Measurements from ENCODE around the gene GPRC5D. TPM values are rescaled to one million over a fixed set of nuclear protein-coding genes. Genes with fewer than 3 reads are reported as not detected.
A peak's percentile ranks its signal among the peaks of the same experiment; 100 is the strongest.

Gene GPRC5D
- total and polyA plus RNA-seq, 2 experiments from 2014 or later: 0.35 TPM; not detected in 1

DNA sequence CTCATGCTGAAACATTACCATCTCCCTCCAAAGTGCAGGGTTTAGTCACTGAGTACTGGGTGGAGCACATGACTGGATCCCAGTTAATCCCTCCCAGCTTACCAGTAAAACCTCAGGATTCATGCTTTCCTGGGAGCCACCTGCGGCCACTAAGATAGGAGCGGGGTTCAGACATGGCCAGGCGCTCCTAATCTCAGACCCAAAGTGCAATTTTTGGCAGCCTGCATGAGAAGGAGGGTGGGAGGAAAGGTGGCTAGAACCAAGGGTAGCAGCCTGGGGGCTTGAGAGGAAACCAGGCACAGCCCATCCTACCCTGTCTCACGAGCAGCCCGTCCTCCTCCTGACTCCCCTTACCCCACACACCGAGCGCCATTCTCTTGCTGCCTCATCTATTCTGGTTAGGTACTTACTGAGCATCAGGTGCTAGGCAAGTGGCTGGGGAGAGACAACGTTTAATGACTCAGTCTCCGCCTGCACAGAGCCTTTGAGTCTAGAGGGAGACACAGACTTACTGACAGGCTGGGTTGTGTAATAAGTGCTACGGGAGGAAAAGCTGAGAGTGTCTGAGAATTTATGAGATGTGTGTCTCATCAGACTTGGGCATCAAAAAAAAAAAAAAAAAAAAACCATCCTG lies 50.7 kb downstream of the GPRC5D start:
- Histone ChIP-seq H3K4me1 (ENCODE audit: low read depth) (no peaks in the 10 kb centered on the region), H3K27me3 (peaks cover 3% of the 10 kb centered on the region), H3K27ac (no peak overlapping the region), H3K36me3 (no peaks in the 10 kb centered on the region), H3K9me3 (ENCODE audit: low read depth) (no peaks in the 10 kb centered on the region), H3K4me3 (no peak overlapping the region)
- DNase-seq (ENCODE audit: low read depth in 1 of 2, low spot score in 1 of 2): peak in 1 of 2 donors; percentile 91
- TF ChIP-seq, protein P1, sequence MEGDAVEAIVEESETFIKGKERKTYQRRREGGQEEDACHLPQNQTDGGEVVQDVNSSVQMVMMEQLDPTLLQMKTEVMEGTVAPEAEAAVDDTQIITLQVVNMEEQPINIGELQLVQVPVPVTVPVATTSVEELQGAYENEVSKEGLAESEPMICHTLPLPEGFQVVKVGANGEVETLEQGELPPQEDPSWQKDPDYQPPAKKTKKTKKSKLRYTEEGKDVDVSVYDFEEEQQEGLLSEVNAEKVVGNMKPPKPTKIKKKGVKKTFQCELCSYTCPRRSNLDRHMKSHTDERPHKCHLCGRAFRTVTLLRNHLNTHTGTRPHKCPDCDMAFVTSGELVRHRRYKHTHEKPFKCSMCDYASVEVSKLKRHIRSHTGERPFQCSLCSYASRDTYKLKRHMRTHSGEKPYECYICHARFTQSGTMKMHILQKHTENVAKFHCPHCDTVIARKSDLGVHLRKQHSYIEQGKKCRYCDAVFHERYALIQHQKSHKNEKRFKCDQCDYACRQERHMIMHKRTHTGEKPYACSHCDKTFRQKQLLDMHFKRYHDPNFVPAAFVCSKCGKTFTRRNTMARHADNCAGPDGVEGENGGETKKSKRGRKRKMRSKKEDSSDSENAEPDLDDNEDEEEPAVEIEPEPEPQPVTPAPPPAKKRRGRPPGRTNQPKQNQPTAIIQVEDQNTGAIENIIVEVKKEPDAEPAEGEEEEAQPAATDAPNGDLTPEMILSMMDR (IDR thresholded peaks at IDR 0.05; ENCODE audit: low read depth, low read length): no peak

DNA sequence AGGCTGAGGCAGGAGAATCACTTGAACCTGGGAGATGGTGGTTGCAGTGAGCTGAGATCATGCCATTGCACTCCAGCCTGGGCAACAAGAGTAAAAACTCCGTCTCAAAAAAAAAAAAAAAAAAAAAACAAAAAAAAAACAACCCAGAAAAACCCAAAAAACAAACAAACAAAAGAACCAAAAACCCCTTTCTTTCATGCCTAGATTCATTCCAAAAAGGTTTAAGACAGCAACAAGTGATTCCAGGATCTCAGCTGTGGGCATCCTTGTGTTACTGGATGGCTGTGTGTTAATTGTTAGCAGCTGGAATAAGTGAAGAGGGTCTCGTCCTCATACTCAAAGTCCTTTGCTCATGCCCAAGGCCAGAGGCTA lies 51.2 kb downstream of the GPRC5D start:
- Histone ChIP-seq H3K9me3 (ENCODE audit: low read depth) (no peaks in the 10 kb centered on the region), H3K27me3 (peaks cover 4% of the 10 kb centered on the region), H3K36me3 (no peaks in the 10 kb centered on the region), H3K27ac (no peak overlapping the region), H3K4me1 (ENCODE audit: low read depth) (no peaks in the 10 kb centered on the region), H3K4me3 (no peak overlapping the region)
- TF ChIP-seq, protein P1 (IDR thresholded peaks at IDR 0.05; ENCODE audit: low read depth, low read length): no peak
- no peak for DNase-seq (ENCODE audit: low read depth in 1 of 2, low spot score in 1 of 2)

DNA sequence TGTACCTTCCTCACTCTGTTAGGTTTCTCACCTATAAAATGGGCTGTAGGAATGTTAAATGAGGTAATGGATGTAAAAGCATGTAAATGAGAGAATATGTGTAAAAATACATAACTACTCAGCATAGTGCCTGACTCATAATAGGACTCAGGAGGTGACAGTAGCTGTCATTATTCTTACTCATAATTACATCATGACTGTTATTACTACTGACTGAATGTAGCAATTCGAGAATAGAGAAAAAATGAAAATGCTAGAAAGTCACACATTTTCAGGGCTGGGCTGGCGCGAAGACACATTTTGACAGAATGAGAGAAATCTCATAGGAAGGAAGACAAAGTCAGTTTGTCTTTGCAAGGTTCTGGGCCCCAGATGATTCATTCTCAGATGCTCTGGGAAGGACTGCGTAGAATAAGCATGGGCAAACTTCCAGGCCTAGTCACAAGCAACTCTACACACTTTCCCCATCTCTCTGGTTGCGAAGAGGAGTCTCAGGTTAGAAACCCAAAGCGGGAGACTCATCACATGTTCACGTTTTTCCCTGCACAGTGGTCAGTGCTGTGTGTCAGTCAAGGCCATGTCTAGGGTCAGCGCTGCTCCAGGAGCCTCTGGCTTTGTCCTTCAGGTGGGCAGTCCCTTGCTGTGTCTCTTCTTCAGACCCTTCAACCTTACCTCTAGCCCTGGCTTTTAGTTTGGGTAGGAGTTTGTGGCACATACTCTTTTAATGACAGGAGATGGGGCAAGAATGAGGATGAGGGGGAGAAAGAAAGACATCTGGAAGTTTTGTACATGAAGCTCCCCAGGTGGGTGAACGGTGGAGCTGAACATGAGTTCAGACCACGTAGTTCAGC lies 52.2 kb downstream of the GPRC5D start:
- Histone ChIP-seq H3K27me3 (peaks cover 4% of the 10 kb centered on the region), H3K4me1 (ENCODE audit: low read depth) (no peaks in the 10 kb centered on the region), H3K4me3 (no peak overlapping the region), H3K36me3 (no peaks in the 10 kb centered on the region), H3K9me3 (ENCODE audit: low read depth) (no peaks in the 10 kb centered on the region), H3K27ac (no peak overlapping the region)
- TF ChIP-seq, protein P1 (IDR thresholded peaks at IDR 0.05; ENCODE audit: low read depth, low read length): no peak
- DNase-seq (ENCODE audit: low read depth in 1 of 2, low spot score in 1 of 2): peak in 1 of 2 donors; percentile 95

DNA sequence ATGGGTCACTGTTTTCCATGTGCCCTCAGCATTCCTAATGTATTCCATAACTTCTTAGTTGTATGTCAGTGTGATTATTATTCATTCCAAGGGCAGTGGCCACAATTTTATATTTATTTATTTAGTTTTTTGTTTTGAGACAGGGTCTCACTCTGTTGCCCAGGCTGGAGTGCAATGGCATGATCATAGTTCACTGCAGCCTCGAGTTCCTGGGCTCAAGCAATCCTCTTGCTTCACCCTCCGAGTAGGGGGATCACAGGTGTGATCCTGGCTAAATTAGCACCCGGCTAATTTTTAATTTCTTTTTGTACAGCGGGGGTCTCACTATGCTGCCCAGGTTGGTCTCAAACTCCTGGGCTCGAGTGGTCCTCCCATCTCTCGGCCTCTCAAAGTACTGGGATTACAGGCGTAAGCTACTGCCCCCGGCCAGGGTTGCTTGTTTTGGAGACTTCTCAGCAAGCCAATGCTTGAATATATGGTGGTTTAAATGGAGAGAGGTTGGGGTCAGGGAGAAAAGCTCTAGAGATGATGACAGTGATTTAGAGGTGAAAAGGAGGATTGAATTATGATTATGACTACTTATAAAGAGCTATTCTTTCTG lies 53.0 kb downstream of the GPRC5D start:
- TF ChIP-seq, protein P1 (IDR thresholded peaks at IDR 0.05; ENCODE audit: low read depth, low read length): no peak
- Histone ChIP-seq H3K27ac (no peak overlapping the region), H3K27me3 (peaks cover 4% of the 10 kb centered on the region), H3K9me3 (ENCODE audit: low read depth) (no peaks in the 10 kb centered on the region), H3K36me3 (no peaks in the 10 kb centered on the region), H3K4me3 (no peak overlapping the region), H3K4me1 (ENCODE audit: low read depth) (no peaks in the 10 kb centered on the region)
- no peak for DNase-seq (ENCODE audit: low read depth in 1 of 2, low spot score in 1 of 2)

DNA sequence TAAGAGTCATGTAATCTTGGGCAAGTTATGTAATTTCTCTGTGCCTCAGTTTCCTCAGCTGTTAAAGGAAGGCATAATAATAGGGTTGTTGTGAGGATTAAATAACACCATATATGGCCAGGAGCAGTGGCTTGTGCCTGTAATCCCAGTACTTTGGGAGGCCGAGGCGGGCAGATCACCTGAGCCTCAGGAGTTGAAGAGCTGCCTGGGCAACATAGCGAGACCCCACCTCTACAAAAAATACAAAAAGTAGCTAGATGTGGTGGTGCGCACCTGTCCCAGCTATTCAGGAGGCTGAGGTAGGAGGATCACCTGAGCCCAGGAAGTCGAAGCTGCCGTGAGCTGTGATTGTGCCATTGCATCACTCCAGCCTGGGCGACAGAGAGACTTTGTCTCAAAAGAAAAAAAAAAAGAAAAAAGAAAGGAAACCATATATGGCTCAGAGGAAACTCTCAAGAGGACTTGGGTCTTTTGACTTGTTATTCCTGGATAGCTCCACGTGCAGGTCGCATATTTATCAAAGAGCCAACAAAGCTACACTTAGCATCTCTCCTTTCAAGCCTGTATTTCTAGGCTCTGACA lies 53.7 kb downstream of the GPRC5D start:
- TF ChIP-seq, protein P1 (IDR thresholded peaks at IDR 0.05; ENCODE audit: low read depth, low read length): no peak
- Histone ChIP-seq H3K4me3 (no peak overlapping the region), H3K9me3 (ENCODE audit: low read depth) (no peaks in the 10 kb centered on the region), H3K36me3 (no peaks in the 10 kb centered on the region), H3K27ac (no peak overlapping the region), H3K27me3 (peaks cover 12% of the 10 kb centered on the region), H3K4me1 (ENCODE audit: low read depth) (no peaks in the 10 kb centered on the region)
- DNase-seq (ENCODE audit: low read depth in 1 of 2, low spot score in 1 of 2): no peak
